ENCODE data around the gene KHDRBS2.

KHDRBS2 gene

GRCh38 chr6:62102387-62102786 is 183.6 kb downstream of the KHDRBS2 start:
- CTCF ChIA-PET: no interaction called here
- POLR2A ChIA-PET: no interaction called here
- no peak for DNase-seq (ENCODE audit: extremely low spot score)
- TF ChIP-seq SP1 (IDR thresholded peaks at IDR 0.05) (no peak), LEF1 (IDR thresholded peaks at IDR 0.05; ENCODE audit: borderline replicate concordance) (no peak), TARDBP (IDR thresholded peaks at IDR 0.05) (no peak), ARNT (IDR thresholded peaks at IDR 0.05) (no peak), BHLHE40 (IDR thresholded peaks at IDR 0.05; ENCODE audit: borderline replicate concordance) (no peak)

DNA sequence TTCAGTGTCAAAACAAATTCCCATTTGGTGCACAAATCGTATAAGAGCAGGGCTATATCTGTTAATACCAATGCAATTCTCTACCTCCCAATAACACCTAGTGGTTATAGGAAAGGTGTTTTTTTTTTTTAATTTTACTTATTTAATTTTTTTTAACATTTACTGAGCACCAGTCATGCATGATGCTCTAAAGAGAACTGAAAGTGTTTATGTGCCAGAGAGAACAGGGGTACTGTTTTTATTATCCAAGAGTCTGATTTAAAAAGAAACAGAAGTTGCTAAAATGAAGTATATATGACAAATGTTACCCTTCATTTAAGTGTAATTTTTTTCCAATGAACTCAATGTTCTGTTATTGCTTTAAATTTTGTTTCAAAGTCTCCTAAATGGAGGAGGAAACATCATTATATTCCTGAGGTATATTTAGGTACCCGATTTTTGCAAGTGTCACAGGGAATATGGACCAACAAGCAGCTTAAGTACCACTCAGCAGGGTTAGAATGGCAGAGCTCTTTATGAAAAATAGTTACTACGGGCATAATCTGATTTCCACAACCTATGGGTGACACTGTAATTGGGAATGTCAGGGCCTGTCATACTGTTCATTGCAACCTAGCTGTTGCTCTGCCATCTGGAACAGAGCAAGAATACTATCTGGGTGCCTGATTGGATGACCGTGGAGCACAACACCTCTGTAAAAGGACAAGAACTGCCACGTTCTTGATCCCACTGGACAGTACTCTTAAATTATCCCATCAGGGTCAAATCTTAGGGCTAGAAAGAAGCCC is 195.4 kb downstream of the KHDRBS2 start:
- ChIA-PET CTCF (no interaction called here), POLR2A (no interaction called here)
- no peak for TF ChIP-seq SP1 (IDR thresholded peaks at IDR 0.05)
- no peak for TF ChIP-seq TARDBP (IDR thresholded peaks at IDR 0.05)
- no peak for TF ChIP-seq SUZ12 (IDR thresholded peaks at IDR 0.05)
- no peak for TF ChIP-seq ELF4 (IDR thresholded peaks at IDR 0.05)
- TF ChIP-seq HDGF (IDR thresholded peaks at IDR 0.05; ENCODE audit: borderline replicate concordance): no peak
- no peak for TF ChIP-seq FOXA1 (IDR thresholded peaks at IDR 0.05)
- no peak for TF ChIP-seq BHLHE40 (IDR thresholded peaks at IDR 0.05; ENCODE audit: borderline replicate concordance)
- no peak for TF ChIP-seq PKNOX1 (IDR thresholded peaks at IDR 0.05)
- TF ChIP-seq NFRKB (IDR thresholded peaks at IDR 0.05): no peak
- no peak for TF ChIP-seq FOXK2 (IDR thresholded peaks at IDR 0.05)
- DNase-seq (ENCODE audit: extremely low spot score): no peak

DNA sequence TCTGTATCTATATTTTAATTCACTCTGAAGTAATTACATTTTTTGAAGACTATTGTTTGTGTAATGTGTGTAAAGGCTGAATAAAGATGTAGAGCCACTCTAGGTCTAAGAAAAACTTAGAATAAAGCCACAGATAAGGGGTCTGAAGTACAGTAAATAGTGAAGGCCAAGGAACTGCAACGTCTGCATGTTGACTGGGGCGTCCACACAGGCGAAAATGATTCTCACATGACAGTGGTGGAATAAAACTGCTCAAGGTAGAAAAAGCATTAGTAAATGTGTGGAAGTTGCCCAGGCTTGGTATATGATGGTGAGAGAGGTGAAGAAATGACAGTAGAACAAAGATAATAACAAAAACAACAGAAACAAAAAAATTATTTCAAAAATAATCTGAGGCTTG is 196.2 kb downstream of the KHDRBS2 start:
- CTCF ChIA-PET: no interaction called here
- POLR2A ChIA-PET: no interaction called here
- TF ChIP-seq FOXK2 (IDR thresholded peaks at IDR 0.05) (no peak), BHLHE40 (IDR thresholded peaks at IDR 0.05; ENCODE audit: borderline replicate concordance) (no peak), L3MBTL2 (conservative IDR thresholded peaks at IDR 0.05) (no peak), FOXA1 (IDR thresholded peaks at IDR 0.05) (no peak), HDGF (IDR thresholded peaks at IDR 0.05; ENCODE audit: borderline replicate concordance) (no peak), FOXM1 (IDR thresholded peaks at IDR 0.05; ENCODE audit: borderline replicate concordance) (no peak), SP1 (IDR thresholded peaks at IDR 0.05) (no peak), PKNOX1 (IDR thresholded peaks at IDR 0.05) (no peak), LEF1 (IDR thresholded peaks at IDR 0.05; ENCODE audit: borderline replicate concordance) (no peak), ARNT (IDR thresholded peaks at IDR 0.05) (no peak), ELF4 (IDR thresholded peaks at IDR 0.05) (no peak)
- no peak for DNase-seq (ENCODE audit: extremely low spot score)

DNA sequence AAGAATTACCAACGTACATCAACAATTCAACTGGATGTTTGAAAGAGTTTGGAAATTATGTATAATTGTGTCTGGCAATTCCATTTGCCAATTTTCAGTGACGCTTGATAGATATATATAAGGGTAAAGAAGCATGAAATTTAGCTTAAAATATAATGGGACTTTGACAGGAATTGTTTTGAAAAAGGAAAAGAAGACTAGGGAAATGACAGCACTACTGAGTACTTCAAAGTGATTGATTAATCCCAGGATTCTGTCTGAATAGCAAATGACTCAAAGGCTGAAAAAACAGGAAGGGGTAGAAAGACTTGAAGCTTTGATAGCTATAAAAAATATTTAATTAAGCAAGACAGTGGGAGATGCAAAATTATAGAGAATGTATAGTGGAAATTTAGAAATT is 200.0 kb downstream of the KHDRBS2 start:
- DNase-seq (ENCODE audit: extremely low spot score): no peak
- POLR2A ChIA-PET: no interaction called here
- TF ChIP-seq CTBP1 (IDR thresholded peaks at IDR 0.05; ENCODE audit: borderline replicate concordance) (no peak), FOXK2 (IDR thresholded peaks at IDR 0.05) (no peak), BHLHE40 (IDR thresholded peaks at IDR 0.05; ENCODE audit: borderline replicate concordance) (no peak), ELF4 (IDR thresholded peaks at IDR 0.05) (no peak), ZNF384 (IDR thresholded peaks at IDR 0.05) (no peak), HDGF (IDR thresholded peaks at IDR 0.05; ENCODE audit: borderline replicate concordance) (no peak), ARNT (IDR thresholded peaks at IDR 0.05) (no peak), NFRKB (IDR thresholded peaks at IDR 0.05) (no peak), TARDBP (IDR thresholded peaks at IDR 0.05) (no peak), L3MBTL2 (conservative IDR thresholded peaks at IDR 0.05) (no peak), SP1 (IDR thresholded peaks at IDR 0.05) (no peak), LEF1 (IDR thresholded peaks at IDR 0.05; ENCODE audit: borderline replicate concordance) (no peak)

DNA sequence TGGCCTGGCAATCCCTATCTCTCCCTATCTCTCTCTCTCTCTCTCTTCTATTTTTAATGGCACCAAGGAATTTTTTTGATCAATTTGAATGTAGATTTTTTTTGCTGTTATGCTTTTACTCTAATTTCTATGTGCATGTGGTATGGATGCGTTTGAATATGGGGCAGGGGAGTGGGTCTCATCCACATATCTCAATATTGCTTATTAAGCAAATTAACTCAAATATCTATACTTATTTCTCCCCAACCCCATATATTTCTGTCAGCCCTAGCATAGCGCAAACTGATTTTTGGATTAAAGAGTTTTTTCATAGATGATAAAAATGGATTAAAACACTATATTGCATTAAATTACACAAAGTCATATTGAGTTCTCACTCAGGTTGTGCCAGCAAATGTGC is 210.2 kb downstream of the KHDRBS2 start:
- no peak for TF ChIP-seq SP1 (IDR thresholded peaks at IDR 0.05)
- no peak for TF ChIP-seq PKNOX1 (IDR thresholded peaks at IDR 0.05)
- TF ChIP-seq ARNT (IDR thresholded peaks at IDR 0.05): no peak
- no peak for TF ChIP-seq HDGF (IDR thresholded peaks at IDR 0.05; ENCODE audit: borderline replicate concordance)
- TF ChIP-seq BHLHE40 (IDR thresholded peaks at IDR 0.05; ENCODE audit: borderline replicate concordance): no peak
- no peak for TF ChIP-seq ZNF384 (IDR thresholded peaks at IDR 0.05)
- no peak for TF ChIP-seq LEF1 (IDR thresholded peaks at IDR 0.05; ENCODE audit: borderline replicate concordance)
- TF ChIP-seq ELF4 (IDR thresholded peaks at IDR 0.05): no peak
- TF ChIP-seq TARDBP (IDR thresholded peaks at IDR 0.05): no peak
- no peak for TF ChIP-seq SUZ12 (IDR thresholded peaks at IDR 0.05)
- TF ChIP-seq L3MBTL2 (conservative IDR thresholded peaks at IDR 0.05): no peak
- TF ChIP-seq FOXK2 (IDR thresholded peaks at IDR 0.05): no peak
- TF ChIP-seq CTBP1 (IDR thresholded peaks at IDR 0.05; ENCODE audit: borderline replicate concordance): no peak
- ChIA-PET POLR2A (no interaction called here), CTCF (no interaction called here)
- DNase-seq (ENCODE audit: extremely low spot score): no peak

More for the DNA sequence above, 200.0 kb downstream of the KHDRBS2 start:
- CTCF ChIA-PET: no interaction called here

GRCh38 chr6:62059901-62060300 is 226.1 kb downstream of the KHDRBS2 start:
- DNase-seq (ENCODE audit: extremely low spot score): no peak
- ChIA-PET POLR2A (no interaction called here), CTCF (no interaction called here)
- TF ChIP-seq FOXK2 (IDR thresholded peaks at IDR 0.05): no peak

DNA sequence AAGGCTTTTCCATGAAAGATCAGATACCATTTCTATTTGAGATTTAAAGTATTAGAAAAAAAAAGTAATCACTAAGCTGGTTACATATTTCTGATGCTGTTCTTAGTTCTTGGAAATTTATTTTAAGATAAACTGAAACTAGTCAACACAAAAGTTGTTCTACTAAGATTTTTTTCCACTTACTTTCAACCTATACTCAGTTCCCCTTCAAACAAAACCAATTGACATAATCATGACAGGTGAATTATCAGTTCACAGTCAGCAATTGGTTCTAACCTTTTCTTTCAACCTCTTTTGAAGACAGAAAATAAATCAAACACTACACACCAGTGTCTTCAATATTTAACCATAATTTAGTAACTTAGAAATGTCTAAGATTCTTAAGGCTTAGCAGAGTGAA is 228.7 kb downstream of the KHDRBS2 start:
- TF ChIP-seq LEF1 (IDR thresholded peaks at IDR 0.05; ENCODE audit: borderline replicate concordance) (no peak), FOXK2 (IDR thresholded peaks at IDR 0.05) (no peak), NFRKB (IDR thresholded peaks at IDR 0.05) (no peak), ARNT (IDR thresholded peaks at IDR 0.05) (no peak), FOXA1 (IDR thresholded peaks at IDR 0.05) (no peak), ZNF384 (IDR thresholded peaks at IDR 0.05) (no peak)
- POLR2A ChIA-PET: no interaction called here
- no peak for DNase-seq (ENCODE audit: extremely low spot score)
- CTCF ChIA-PET: no interaction called here
